ENCODE results near the gene NKX6-1. TPM values are rescaled to one million over a fixed set of nuclear protein-coding genes. Genes with fewer than 3 reads are reported as not detected.

Gene NKX6-1
- total and polyA plus RNA-seq, 2 donors (not counting 3 experiments of a cell fraction or from before 2014, with no cell fraction given) = not detected

GRCh38 chr4:84511703-84512102 is 12.6 kb upstream of the NKX6-1 start:
- dilution Hi-C loops (cut with MboI; ENCODE audit: extremely low pct_ligation_motif_present, low sequenced_read_pairs) (no loop called here), intact Hi-C loops (cut with micrococcal nuclease) (no loop called here)
- no peaks in the 10 kb centered on the region for H4K20me1 ChIP-seq (replicated peaks; ENCODE audit: control insufficient read depth, extremely low read depth, insufficient read depth, low read length)
- no peaks in the 10 kb centered on the region for H3K36me3 ChIP-seq (ENCODE audit: control insufficient read depth in 2 of 2, extremely low read depth in 1 of 2, insufficient read depth in 2 of 2, low read length in 2 of 2)
- no peaks in the 10 kb centered on the region for H3K9me3 ChIP-seq (replicated peaks; ENCODE audit: control insufficient read depth, insufficient read depth, low read length)
- H3K9me1 ChIP-seq (replicated peaks; ENCODE audit: control insufficient read depth, extremely low read depth, insufficient read depth, low read length) = no peaks in the 10 kb centered on the region
- POLR2A ChIA-PET = no interaction called here
- no peak for TF ChIP-seq JUN (IDR thresholded peaks at IDR 0.05; ENCODE audit: borderline replicate concordance, insufficient read depth, insufficient read length, low read depth)
- no peak for TF ChIP-seq POLR2A (IDR thresholded peaks at IDR 0.05; ENCODE audit: low read depth, low read length)
- TF ChIP-seq CTCF (IDR thresholded peaks at IDR 0.05; ENCODE audit: extremely low read depth in 1 of 2, insufficient read depth in 1 of 2, low read depth in 1 of 2, low read length in 2 of 2) = no peak
- no peak for TF ChIP-seq GATA2 (IDR thresholded peaks at IDR 0.05; ENCODE audit: insufficient read depth, insufficient read length, low read depth, low read length)
- TF ChIP-seq MYC (IDR thresholded peaks at IDR 0.05; ENCODE audit: low read depth, low read length) = no peak
- TF ChIP-seq POLR2AphosphoS5 (IDR thresholded peaks at IDR 0.05; ENCODE audit: insufficient read depth, low read depth, low read length) = no peak
- TF ChIP-seq MAX (IDR thresholded peaks at IDR 0.05; ENCODE audit: insufficient read depth, insufficient read length) = no peak
- TF ChIP-seq FOS (IDR thresholded peaks at IDR 0.05; ENCODE audit: borderline replicate concordance, insufficient read depth, low read length) = no peak
- no peak for TF ChIP-seq EZH2 (IDR thresholded peaks at IDR 0.05; ENCODE audit: borderline replicate concordance, low read depth, low read length, severe bottlenecking)
- H2AFZ ChIP-seq (ENCODE audit: low read depth, low read length) = no peak overlapping the region
- H3K27ac ChIP-seq (ENCODE audit: insufficient read depth, low read depth, low read length) = no peak overlapping the region
- DNase-seq (ENCODE audit: low read depth, low spot score) (no peak), FAIRE-seq (no peak)
- CTCF ChIA-PET = interaction anchor here (0.8 to 1.9 kb wide), 3 partner anchors 17 to 61 kb away, joined by 3 to 5 read pairs (median 3); no protein-coding TSS in a partner anchor
- no peak overlapping the region for H3K9ac ChIP-seq (replicated peaks; ENCODE audit: extremely low read depth, insufficient read depth, low read length)
- H3K4me1 ChIP-seq (ENCODE audit: control insufficient read depth, extremely low read depth, insufficient read depth, low read length) = no peaks in the 10 kb centered on the region
- H3K4me2 ChIP-seq (ENCODE audit: insufficient read depth, low read length) = no peak overlapping the region
- BruUV-seq (replicated peaks) = no TSS peak
- H3K27me3 ChIP-seq (ENCODE audit: control insufficient read depth in 2 of 2, insufficient read depth in 2 of 2, low read length in 2 of 2) = peaks cover 6 to 35% of the 10 kb centered on the region in 2 experiments
- no peak overlapping the region for H3K4me3 ChIP-seq (replicated peaks in 1 of 3; ENCODE audit: insufficient read depth in 1 of 3, low read depth in 1 of 3, low read length in 3 of 3)
- no peaks in the 10 kb centered on the region for H3K79me2 ChIP-seq (ENCODE audit: control insufficient read depth, insufficient read depth, low read length)

All from endothelial cell of umbilical vein (primary cell).